ENCODE results near the gene CSF2RB.

CSF2RB gene

GRCh38 chr22:36870250-36870649, 43.2 kb upstream of the CSF2RB start:
- DNase-seq (ENCODE audit: insufficient read length, low spot score) (no peak), FAIRE-seq (no peak)
- TF ChIP-seq, protein P1, sequence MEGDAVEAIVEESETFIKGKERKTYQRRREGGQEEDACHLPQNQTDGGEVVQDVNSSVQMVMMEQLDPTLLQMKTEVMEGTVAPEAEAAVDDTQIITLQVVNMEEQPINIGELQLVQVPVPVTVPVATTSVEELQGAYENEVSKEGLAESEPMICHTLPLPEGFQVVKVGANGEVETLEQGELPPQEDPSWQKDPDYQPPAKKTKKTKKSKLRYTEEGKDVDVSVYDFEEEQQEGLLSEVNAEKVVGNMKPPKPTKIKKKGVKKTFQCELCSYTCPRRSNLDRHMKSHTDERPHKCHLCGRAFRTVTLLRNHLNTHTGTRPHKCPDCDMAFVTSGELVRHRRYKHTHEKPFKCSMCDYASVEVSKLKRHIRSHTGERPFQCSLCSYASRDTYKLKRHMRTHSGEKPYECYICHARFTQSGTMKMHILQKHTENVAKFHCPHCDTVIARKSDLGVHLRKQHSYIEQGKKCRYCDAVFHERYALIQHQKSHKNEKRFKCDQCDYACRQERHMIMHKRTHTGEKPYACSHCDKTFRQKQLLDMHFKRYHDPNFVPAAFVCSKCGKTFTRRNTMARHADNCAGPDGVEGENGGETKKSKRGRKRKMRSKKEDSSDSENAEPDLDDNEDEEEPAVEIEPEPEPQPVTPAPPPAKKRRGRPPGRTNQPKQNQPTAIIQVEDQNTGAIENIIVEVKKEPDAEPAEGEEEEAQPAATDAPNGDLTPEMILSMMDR (IDR thresholded peaks at IDR 0.05; ENCODE audit: insufficient read depth, missing control alignments), result no peak

DNA sequence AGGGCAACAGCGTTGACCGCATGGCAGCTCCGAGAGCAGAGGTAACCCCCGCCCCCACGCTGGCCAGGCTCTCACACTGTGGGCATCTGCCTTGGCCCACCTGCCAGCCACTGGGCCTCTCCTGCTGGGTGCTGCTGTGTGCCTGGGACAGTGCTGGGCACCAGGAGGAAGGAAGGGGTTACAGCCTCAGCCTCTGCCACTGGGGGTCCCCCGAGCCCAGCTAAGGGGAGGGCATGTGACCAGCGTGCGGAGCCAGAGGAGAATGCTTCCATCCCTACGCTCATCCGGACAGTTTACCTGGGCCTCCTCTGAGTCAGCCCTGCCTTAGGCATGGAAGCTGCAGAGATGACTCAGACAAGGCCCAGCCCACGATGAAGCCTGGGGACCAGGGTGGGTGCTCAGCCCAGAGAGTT, 41.8 kb upstream of the CSF2RB start:
- TF ChIP-seq, protein P1 (IDR thresholded peaks at IDR 0.05; ENCODE audit: insufficient read depth, missing control alignments), result no peak
- DNase-seq (ENCODE audit: insufficient read length, low spot score) (no peak), FAIRE-seq (no peak)

DNA sequence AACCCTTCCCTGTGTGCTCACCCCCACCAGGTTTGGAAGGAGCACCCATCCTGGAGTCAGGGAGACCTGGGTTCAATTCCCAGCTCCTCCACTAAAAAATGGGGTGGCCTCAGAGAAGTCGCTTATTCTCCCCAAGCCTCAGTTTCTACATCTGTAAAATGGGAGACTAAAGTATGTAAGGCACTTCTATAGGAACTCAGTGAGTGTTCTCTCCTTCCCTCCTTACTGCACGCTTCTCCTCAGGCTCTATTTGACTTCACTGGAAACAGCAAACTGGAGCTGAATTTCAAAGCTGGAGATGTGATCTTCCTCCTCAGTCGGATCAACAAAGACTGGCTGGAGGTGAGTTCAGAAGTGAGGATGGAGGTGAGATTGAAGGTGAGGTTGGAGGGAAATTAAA, 41.3 kb upstream of the CSF2RB start:
- DNase-seq (ENCODE audit: insufficient read length, low spot score), result no peak
- FAIRE-seq, result no peak
- TF ChIP-seq, protein P1 (IDR thresholded peaks at IDR 0.05; ENCODE audit: insufficient read depth, missing control alignments), result no peak

DNA sequence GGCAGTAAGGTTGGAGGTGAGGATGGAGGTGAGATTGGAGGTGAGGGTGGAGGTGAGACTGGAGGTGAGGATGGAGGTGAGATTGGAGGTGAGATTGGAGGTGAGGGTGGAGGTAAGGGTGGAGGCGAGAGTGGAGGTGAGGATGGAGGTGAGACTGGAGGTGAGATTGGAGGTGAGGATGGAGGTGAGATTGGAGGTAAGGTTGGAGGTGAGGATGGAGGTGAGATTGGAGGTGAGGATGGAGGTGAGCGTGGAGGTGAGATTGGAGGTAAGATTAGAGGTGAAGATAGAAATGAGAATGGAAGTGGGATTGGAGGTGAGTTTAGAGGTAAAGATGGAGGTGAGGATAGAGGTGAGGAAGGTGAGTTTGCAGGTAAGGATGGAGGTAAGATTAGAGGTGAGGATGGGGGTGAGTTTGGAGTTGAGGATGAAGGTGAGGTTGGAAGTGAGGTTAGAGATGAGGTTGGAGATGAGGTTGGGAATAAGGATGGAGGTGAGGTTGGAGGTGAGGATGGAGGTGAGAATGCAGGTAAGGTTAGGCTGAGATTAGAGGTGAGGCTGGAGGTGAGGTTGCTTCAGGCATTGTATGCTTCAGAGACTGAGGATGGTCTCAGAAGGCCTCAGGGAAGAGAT, 40.4 kb upstream of the CSF2RB start:
- FAIRE-seq (no peak), DNase-seq (ENCODE audit: insufficient read length, low spot score) (no peak)
- TF ChIP-seq, protein P1 (IDR thresholded peaks at IDR 0.05; ENCODE audit: insufficient read depth, missing control alignments), result no peak

DNA sequence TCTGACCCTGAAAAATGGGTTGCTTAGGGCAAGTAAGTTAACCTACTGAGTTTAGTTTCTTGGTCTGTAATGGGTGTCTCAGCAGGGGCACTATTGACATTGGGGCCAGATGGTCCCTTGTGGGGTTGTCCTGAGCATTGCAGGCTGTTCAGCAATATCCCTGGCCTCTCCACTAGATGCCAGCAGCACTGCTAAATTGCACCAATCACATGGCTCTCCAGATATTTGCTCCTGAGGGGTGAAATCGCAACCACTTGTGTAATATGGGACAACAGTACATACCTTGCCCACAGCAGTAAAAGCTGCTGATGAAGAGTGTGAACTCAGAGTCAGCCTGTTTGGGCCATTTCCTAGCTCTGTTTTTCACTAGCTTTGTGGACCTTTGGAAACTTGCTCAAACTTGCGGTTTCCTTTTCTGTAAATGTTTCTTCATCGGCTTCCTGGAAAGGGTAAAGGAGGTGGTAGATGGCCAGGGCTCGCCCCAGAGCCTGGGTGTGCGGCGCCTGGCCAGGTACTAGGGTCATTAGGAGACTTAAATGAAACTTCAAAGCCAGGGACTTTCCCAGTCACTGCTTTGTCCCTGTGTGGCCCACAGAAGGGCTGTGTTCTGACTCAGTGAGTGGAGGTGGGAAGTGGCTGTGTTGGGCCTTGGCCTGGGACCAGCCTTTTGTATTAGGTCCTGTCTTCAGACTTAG, 39.7 kb upstream of the CSF2RB start:
- no peak for FAIRE-seq
- DNase-seq (ENCODE audit: insufficient read length, low spot score), result no peak
- TF ChIP-seq, protein P1 (IDR thresholded peaks at IDR 0.05; ENCODE audit: insufficient read depth, missing control alignments), result peak; percentile 35

GRCh38 chr22:36874309-36874696, 39.1 kb upstream of the CSF2RB start:
- TF ChIP-seq, protein P1 (IDR thresholded peaks at IDR 0.05; ENCODE audit: insufficient read depth, missing control alignments), result no peak
- FAIRE-seq (no peak), DNase-seq (ENCODE audit: insufficient read length, low spot score) (no peak)

- DNase-seq (ENCODE audit: insufficient read length, low spot score) (no peak), FAIRE-seq (no peak)
- TF ChIP-seq, protein P1 (IDR thresholded peaks at IDR 0.05; ENCODE audit: insufficient read depth, missing control alignments), result no peak
Measured at GRCh38 chr22:36874736-36875135, 38.7 kb upstream of the CSF2RB start.

Measured in D721Med (cell line).